GM19099 (cell line): ENCODE results near the gene SCARB1.

Source experiments
- POLR2A ChIP-seq: IDR thresholded peaks from 3 replicates; pipeline ENCODE4 v1.6.1; 2011; ENCODE audit warnings: low read depth; ENCODE audit not compliant: insufficient read length; ENCODE audit errors: extremely low read depth

The SCARB1 gene

GRCh38 chr12:124809391-124809790 lies 54.3 kb downstream of the SCARB1 start:
- no peak for TF ChIP-seq POLR2A

- no peak for TF ChIP-seq POLR2A
Measured at GRCh38 chr12:124808272-124808671, 55.4 kb downstream of the SCARB1 start.

GRCh38 chr12:124805876-124806668 lies 57.6 kb downstream of the SCARB1 start:
- no peak for TF ChIP-seq POLR2A

GRCh38 chr12:124805050-124805449 lies 58.6 kb downstream of the SCARB1 start:
- TF ChIP-seq POLR2A: no peak

- TF ChIP-seq POLR2A: no peak
Measured at GRCh38 chr12:124804011-124804621, 59.5 kb downstream of the SCARB1 start.

GRCh38 chr12:124802361-124802760 lies 61.3 kb downstream of the SCARB1 start:
- no peak for TF ChIP-seq POLR2A

- TF ChIP-seq POLR2A: no peak
Measured at GRCh38 chr12:124800506-124800905, 63.2 kb downstream of the SCARB1 start.

GRCh38 chr12:124797321-124797720 lies 66.3 kb downstream of the SCARB1 start:
- no peak for TF ChIP-seq POLR2A

GRCh38 chr12:124796303-124796960 lies 67.2 kb downstream of the SCARB1 start:
- no peak for TF ChIP-seq POLR2A

GRCh38 chr12:124795081-124795948 lies 68.3 kb downstream of the SCARB1 start:
- peak; percentile 43 for TF ChIP-seq POLR2A

- no peak for TF ChIP-seq POLR2A
Measured at GRCh38 chr12:124792961-124793441, 70.7 kb downstream of the SCARB1 start.

- no peak for TF ChIP-seq POLR2A
Measured at GRCh38 chr12:124792156-124792555, 71.5 kb downstream of the SCARB1 start.

- no peak for TF ChIP-seq POLR2A
Measured at GRCh38 chr12:124790650-124791400, 72.8 kb downstream of the SCARB1 start.

GRCh38 chr12:124788936-124789555 lies 74.6 kb downstream of the SCARB1 start:
- no peak for TF ChIP-seq POLR2A
